COLO668 (cell line): ENCODE data around the gene ADAMTS6.

Experiments
- DNase-seq: peaks from one replicate; lab custom pipeline; 2025; ENCODE audit not compliant: unreplicated experiment; lab: John Stamatoyannopoulos, UW

Gene ADAMTS6

GRCh38 chr5:65288657-65289056 lies 193.1 kb downstream of the ADAMTS6 start:
- no peak for DNase-seq

GRCh38 chr5:65279603-65280002 lies 202.1 kb downstream of the ADAMTS6 start:
- DNase-seq, result no peak

- DNase-seq, result no peak
These were observed 205.4 kb downstream of the ADAMTS6 start for GRCh38 chr5:65276178-65276890.

- no peak for DNase-seq
These were observed 209.8 kb downstream of the ADAMTS6 start for GRCh38 chr5:65271906-65272305.

GRCh38 chr5:65268525-65268924 lies 213.2 kb downstream of the ADAMTS6 start:
- no peak for DNase-seq

GRCh38 chr5:65264420-65264819 lies 217.3 kb downstream of the ADAMTS6 start:
- DNase-seq, result no peak

- DNase-seq, result no peak
These were observed 218.4 kb downstream of the ADAMTS6 start for GRCh38 chr5:65263321-65263720.

- DNase-seq, result no peak
These were observed 219.1 kb downstream of the ADAMTS6 start for GRCh38 chr5:65262649-65263059.

GRCh38 chr5:65262096-65262495 lies 219.6 kb downstream of the ADAMTS6 start:
- peak; percentile 52 for DNase-seq

GRCh38 chr5:65261499-65261898 lies 220.2 kb downstream of the ADAMTS6 start:
- no peak for DNase-seq

GRCh38 chr5:65255294-65255693 lies 226.4 kb downstream of the ADAMTS6 start:
- no peak for DNase-seq

GRCh38 chr5:65252977-65253376 lies 228.7 kb downstream of the ADAMTS6 start:
- DNase-seq, result no peak

- DNase-seq, result peak; percentile 0
These were observed 232.8 kb downstream of the ADAMTS6 start for GRCh38 chr5:65248896-65249295.

- no peak for DNase-seq
These were observed 234.1 kb downstream of the ADAMTS6 start for GRCh38 chr5:65247594-65247993.

- DNase-seq, result no peak
These were observed 235.0 kb downstream of the ADAMTS6 start for GRCh38 chr5:65246741-65247140.

GRCh38 chr5:65244031-65244430 lies 237.7 kb downstream of the ADAMTS6 start:
- DNase-seq, result no peak

GRCh38 chr5:65243161-65243560 lies 238.6 kb downstream of the ADAMTS6 start:
- no peak for DNase-seq

- DNase-seq, result no peak
These were observed 251.9 kb downstream of the ADAMTS6 start for GRCh38 chr5:65229841-65230240.

GRCh38 chr5:65213921-65214525 lies 267.7 kb downstream of the ADAMTS6 start:
- no peak for DNase-seq

- DNase-seq, result no peak
These were observed 272.4 kb downstream of the ADAMTS6 start for GRCh38 chr5:65209341-65209740.

GRCh38 chr5:65204966-65205365 lies 276.8 kb downstream of the ADAMTS6 start:
- DNase-seq, result no peak

GRCh38 chr5:65203746-65204145 lies 278.0 kb downstream of the ADAMTS6 start:
- DNase-seq, result no peak
